Fibroblast of lung (primary cell): ENCODE measurements around the gene CLUH. TPM values are rescaled to one million over a fixed set of nuclear protein-coding genes. Genes with fewer than 3 reads are reported as not detected.
"Not testable (repeated sequence)": the region's sequence is repeated elsewhere in the genome, so short reads cannot be mapped to it uniquely, and the experiment has no call there.

ENCODE experiments used
- DNase-seq, 2 donors: peaks; one replicate each; pipeline versions ENCODE4 v3.0.0 to v3.0.0-alpha.2; 2010; ENCODE audit warnings: low read depth in 2 of 2
- H2AFZ ChIP-seq: 2 replicates; pipeline ENCODE4 v1.5.1; 2012; ENCODE audit warnings: low read length, control low read depth, inconsistent platforms
- H3K27ac ChIP-seq: 2 replicates; pipeline ENCODE4 v1.5.1; 2011; ENCODE audit warnings: low read length, control low read depth; ENCODE audit not compliant: insufficient read depth
- H3K27me3 ChIP-seq: 2 replicates; pipeline ENCODE4 v1.5.1; 2011; ENCODE audit warnings: mild to moderate bottlenecking, low read length; ENCODE audit not compliant: control insufficient read depth, insufficient read depth
- H3K36me3 ChIP-seq: 2 replicates; pipeline ENCODE4 v1.5.1; 2011; ENCODE audit warnings: low read length; ENCODE audit not compliant: control insufficient read depth, insufficient read depth
- H3K4me1 ChIP-seq: 2 replicates; pipeline ENCODE4 v1.5.1; 2011; ENCODE audit warnings: low read length; ENCODE audit not compliant: control insufficient read depth, insufficient read depth; ENCODE audit errors: extremely low read depth
- H3K4me2 ChIP-seq: 2 replicates; pipeline ENCODE4 v1.5.1; 2011; ENCODE audit warnings: low read length, control low read depth; ENCODE audit not compliant: insufficient read depth; ENCODE audit errors: extremely low read depth
- H3K4me3 ChIP-seq, 4 experiments: fragments of 200-600 bp in 1 of 4; sonication (generic) in 1 of 4; replicated peaks in 1 of 4; 2 replicates each; pipeline ENCODE4 v1.5.1; 2011 to 2016; ENCODE audit warnings: low read length in 4 of 4, low read depth in 3 of 4, mild to moderate bottlenecking in 3 of 4, control low read depth in 2 of 4, inconsistent platforms in 1 of 4, mixed read lengths in 1 of 4; ENCODE audit not compliant: insufficient read depth in 1 of 4; ENCODE audit errors: control extremely low read depth in 1 of 4
- H3K79me2 ChIP-seq: 2 replicates; pipeline ENCODE4 v1.5.1; 2012; ENCODE audit warnings: mild to moderate bottlenecking, low read length, inconsistent platforms; ENCODE audit not compliant: control insufficient read depth, insufficient read depth
- H3K9ac ChIP-seq: 2 replicates; pipeline ENCODE4 v1.5.1; 2011; ENCODE audit warnings: mild to moderate bottlenecking, low read length, control low read depth; ENCODE audit not compliant: insufficient read depth
- H3K9me3 ChIP-seq: 2 replicates; pipeline ENCODE4 v1.5.1; 2012; ENCODE audit warnings: low read depth, low read length; ENCODE audit not compliant: control insufficient read depth, insufficient read depth
- H4K20me1 ChIP-seq: 2 replicates; pipeline ENCODE4 v1.5.1; 2011; ENCODE audit warnings: low read length; ENCODE audit not compliant: control insufficient read depth, insufficient read depth; ENCODE audit errors: extremely low read depth
- EZH2 ChIP-seq: IDR thresholded peaks from 2 replicates; pipeline ENCODE4 v1.5.1; 2012; ENCODE audit warnings: low read length, control low read depth, mild to moderate bottlenecking; ENCODE audit errors: missing control alignments
- polyA plus RNA-seq, 2 donors: library from polyadenylated mRNA; depleted of rRNA in 1 of 2; stranded (reverse) in 1 of 2; unstranded in 1 of 2; fragments of >200 nt; gene quantifications; 2 replicates each; pipeline ENCODE4 v1.2.1, GENCODE V29; 2011 to 2012; ENCODE audit warnings: missing spikeins in 1 of 2
- total RNA-seq: library from RNA; depleted of rRNA; stranded (reverse); fragments of >200 nt; gene quantifications from 2 replicates; pipeline ENCODE4 v1.2.1, GENCODE V29; 2014
- TF ChIP-seq, protein P1 (sequence below), 2 donors: IDR thresholded peaks in 1 of 2; conservative IDR thresholded peaks in 1 of 2; 1 replicate in 1 of 2; 2 replicates in 1 of 2; pipeline ENCODE4 v1.5.1; 2011 to 2012; ENCODE audit warnings: low read length in 2 of 2, control low read depth in 1 of 2, inconsistent platforms in 1 of 2, low read depth in 1 of 2, mild to moderate bottlenecking in 1 of 2

The CLUH gene
- total and polyA plus RNA-seq, 2 donors (not counting 1 experiment from before 2014, with no cell fraction given): 10.5 to 29.4 TPM

DNA sequence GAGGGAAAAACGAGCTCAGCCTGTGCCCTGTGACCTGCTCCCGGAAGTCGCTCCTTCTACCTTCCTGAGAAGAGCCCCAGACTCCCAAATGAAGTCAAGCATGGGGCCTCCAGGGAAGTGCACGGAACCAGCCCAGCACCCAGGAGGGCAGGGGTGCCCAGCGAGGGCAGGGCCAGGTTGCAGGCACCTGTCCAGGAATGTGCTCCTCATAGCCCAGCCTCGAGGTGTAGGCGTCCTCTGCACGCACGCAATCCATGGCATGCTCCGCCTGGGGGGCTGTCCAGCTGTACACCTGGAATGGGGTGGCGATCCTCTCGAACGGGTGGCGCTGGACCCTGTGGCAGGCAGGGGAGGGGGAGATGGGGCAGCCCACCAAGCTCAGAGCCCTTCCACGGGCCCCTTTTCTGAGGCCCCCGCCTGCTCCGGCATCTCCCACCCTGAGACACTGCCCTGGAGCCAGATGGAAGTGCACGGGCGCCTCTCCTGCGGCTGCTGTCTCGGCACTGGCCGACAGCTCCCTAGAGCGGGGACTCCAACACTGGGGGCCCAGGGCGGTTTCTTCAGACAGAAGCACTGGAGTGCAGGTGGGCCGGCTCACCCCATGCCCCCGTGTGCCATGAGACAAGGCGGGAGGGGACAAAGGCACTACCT lies 10.9 kb downstream of the CLUH start:
- no peak for DNase-seq
- H3K9ac ChIP-seq: no peak overlapping the region
- peaks cover 3% of the 10 kb centered on the region for H4K20me1 ChIP-seq
- H3K79me2 ChIP-seq: peaks cover 17% of the 10 kb centered on the region
- TF ChIP-seq EZH2: no peak
- TF ChIP-seq, protein P1, sequence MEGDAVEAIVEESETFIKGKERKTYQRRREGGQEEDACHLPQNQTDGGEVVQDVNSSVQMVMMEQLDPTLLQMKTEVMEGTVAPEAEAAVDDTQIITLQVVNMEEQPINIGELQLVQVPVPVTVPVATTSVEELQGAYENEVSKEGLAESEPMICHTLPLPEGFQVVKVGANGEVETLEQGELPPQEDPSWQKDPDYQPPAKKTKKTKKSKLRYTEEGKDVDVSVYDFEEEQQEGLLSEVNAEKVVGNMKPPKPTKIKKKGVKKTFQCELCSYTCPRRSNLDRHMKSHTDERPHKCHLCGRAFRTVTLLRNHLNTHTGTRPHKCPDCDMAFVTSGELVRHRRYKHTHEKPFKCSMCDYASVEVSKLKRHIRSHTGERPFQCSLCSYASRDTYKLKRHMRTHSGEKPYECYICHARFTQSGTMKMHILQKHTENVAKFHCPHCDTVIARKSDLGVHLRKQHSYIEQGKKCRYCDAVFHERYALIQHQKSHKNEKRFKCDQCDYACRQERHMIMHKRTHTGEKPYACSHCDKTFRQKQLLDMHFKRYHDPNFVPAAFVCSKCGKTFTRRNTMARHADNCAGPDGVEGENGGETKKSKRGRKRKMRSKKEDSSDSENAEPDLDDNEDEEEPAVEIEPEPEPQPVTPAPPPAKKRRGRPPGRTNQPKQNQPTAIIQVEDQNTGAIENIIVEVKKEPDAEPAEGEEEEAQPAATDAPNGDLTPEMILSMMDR (conservative IDR thresholded peaks at IDR 0.05 in 1 of 2, IDR thresholded peaks at IDR 0.05 in 1 of 2; ENCODE audit: low read depth in 1 of 2, low read length in 2 of 2): no peak
- no peak overlapping the region for H2AFZ ChIP-seq
- H3K4me2 ChIP-seq: no peak overlapping the region
- H3K4me1 ChIP-seq: peaks cover 3% of the 10 kb centered on the region
- H3K27me3 ChIP-seq: no peaks in the 10 kb centered on the region
- H3K9me3 ChIP-seq: no peaks in the 10 kb centered on the region
- no peak overlapping the region for H3K4me3 ChIP-seq
- no peak overlapping the region for H3K27ac ChIP-seq
- peaks cover 26% of the 10 kb centered on the region for H3K36me3 ChIP-seq

GRCh38 chr17:2700030-2700490 lies 11.5 kb downstream of the CLUH start:
- Histone ChIP-seq H2AFZ (no peak overlapping the region), H3K9me3 (no peaks in the 10 kb centered on the region), H4K20me1 (peaks cover 3% of the 10 kb centered on the region), H3K27me3 (no peaks in the 10 kb centered on the region), H3K36me3 (peaks cover 26% of the 10 kb centered on the region), H3K4me2 (no peak overlapping the region), H3K4me1 (no peaks in the 10 kb centered on the region), H3K79me2 (peaks cover 11% of the 10 kb centered on the region), H3K4me3 (no peak overlapping the region), H3K9ac (no peak overlapping the region), H3K27ac (no peak overlapping the region)
- no peak for TF ChIP-seq EZH2
- TF ChIP-seq, protein P1 (conservative IDR thresholded peaks at IDR 0.05 in 1 of 2, IDR thresholded peaks at IDR 0.05 in 1 of 2; ENCODE audit: low read depth in 1 of 2, low read length in 2 of 2): no peak
- DNase-seq: no peak

DNA sequence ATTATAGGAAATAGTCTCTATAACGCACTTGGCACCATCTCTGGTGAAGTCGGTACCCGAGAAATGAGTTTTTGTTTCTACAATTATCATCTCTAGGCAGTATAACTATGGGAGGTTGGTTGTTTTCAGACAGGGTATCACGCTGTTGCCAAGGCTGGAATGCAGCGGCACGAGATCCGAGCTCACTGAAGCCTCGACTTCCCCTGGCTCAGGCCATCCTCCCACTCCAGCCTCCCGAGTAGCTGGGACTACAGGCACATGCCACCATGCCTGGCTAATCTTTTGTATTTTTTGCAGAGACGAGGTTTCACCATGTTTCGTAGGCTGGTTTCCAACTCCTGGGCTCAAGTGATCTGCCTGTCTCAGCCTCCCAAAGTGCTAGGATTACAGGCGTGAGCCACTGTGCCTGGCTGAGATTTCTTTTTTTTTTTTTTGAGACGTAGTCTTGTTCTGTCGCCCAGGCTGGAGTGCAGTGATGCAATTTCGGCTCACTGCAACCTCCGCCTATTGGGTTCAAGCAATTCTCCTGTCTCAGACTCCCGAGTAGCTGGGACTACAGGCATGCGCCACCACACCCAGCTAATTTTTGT lies 12.3 kb downstream of the CLUH start:
- not testable (repeated sequence) for H3K27ac ChIP-seq, H3K9ac ChIP-seq, H2AFZ ChIP-seq, H4K20me1 ChIP-seq, H3K27me3 ChIP-seq, H3K9me3 ChIP-seq, DNase-seq, H3K4me1 ChIP-seq, H3K4me3 ChIP-seq, H3K4me2 ChIP-seq, H3K79me2 ChIP-seq
- H3K36me3 ChIP-seq: peaks cover 26% of the 10 kb centered on the region
